Lower leg skin (tissue), 3 donors: ENCODE results near the gene HSD3B1.

Experiments
- POLR2A ChIP-seq, 2 donors: fragments of 450-650 bp; IDR thresholded peaks; one replicate each; pipeline ENCODE4 v1.6.1; 2016 to 2017; ENCODE audit warnings: antibody characterized with exemption in 2 of 2, mild to moderate bottlenecking in 1 of 2, moderate library complexity in 1 of 2
- TF ChIP-seq, protein P1 (sequence below), 3 donors: fragments of 450-650 bp; IDR thresholded peaks; one replicate each; pipeline ENCODE4 v1.5.1; 2016; ENCODE audit warnings: antibody characterized with exemption in 3 of 3, mild to moderate bottlenecking in 3 of 3, moderate library complexity in 2 of 3

DNA sequence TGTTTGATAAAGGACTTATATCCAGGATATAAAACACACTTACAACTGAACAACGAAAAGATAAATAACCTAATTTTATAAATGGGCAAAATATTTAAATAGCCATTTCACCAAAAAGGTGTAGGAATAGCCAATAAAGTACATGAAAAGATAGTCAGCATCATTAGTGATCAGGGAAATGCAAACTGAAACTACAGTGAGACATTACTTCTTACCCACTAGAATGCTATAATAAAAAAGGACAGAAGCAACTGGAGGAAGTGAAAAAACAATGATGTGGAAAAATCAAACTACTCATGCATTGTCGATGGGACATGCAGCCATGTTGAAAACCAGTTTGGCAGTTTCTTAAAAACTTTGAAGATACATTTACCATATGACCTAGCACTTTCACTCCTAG is 43.4 kb upstream of the HSD3B1 start:
- TF ChIP-seq, protein P1, sequence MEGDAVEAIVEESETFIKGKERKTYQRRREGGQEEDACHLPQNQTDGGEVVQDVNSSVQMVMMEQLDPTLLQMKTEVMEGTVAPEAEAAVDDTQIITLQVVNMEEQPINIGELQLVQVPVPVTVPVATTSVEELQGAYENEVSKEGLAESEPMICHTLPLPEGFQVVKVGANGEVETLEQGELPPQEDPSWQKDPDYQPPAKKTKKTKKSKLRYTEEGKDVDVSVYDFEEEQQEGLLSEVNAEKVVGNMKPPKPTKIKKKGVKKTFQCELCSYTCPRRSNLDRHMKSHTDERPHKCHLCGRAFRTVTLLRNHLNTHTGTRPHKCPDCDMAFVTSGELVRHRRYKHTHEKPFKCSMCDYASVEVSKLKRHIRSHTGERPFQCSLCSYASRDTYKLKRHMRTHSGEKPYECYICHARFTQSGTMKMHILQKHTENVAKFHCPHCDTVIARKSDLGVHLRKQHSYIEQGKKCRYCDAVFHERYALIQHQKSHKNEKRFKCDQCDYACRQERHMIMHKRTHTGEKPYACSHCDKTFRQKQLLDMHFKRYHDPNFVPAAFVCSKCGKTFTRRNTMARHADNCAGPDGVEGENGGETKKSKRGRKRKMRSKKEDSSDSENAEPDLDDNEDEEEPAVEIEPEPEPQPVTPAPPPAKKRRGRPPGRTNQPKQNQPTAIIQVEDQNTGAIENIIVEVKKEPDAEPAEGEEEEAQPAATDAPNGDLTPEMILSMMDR (IDR thresholded peaks at IDR 0.05) = no peak
- TF ChIP-seq POLR2A (IDR thresholded peaks at IDR 0.05) = no peak
